H1 (cell line): ENCODE measurements around the gene ROBO2.

Experiments used
- CHD2 ChIP-seq: IDR thresholded peaks from 2 replicates; pipeline ENCODE4 v1.6.1; 2012; ENCODE audit warnings: low read length, improper control_type of control experiment
- CTCF ChIP-seq, 3 experiments: IDR thresholded peaks; 1 replicate in 2 of 3; 2 replicates in 1 of 3; pipeline versions ENCODE4 v1.5.1 to v1.6.1; 2011; ENCODE audit warnings: low read length in 3 of 3, mild to moderate bottlenecking in 3 of 3, inconsistent platforms in 2 of 3, low read depth in 1 of 3, moderate library complexity in 1 of 3; ENCODE audit not compliant: insufficient read depth in 1 of 3; ENCODE audit errors: control extremely low read depth in 1 of 3
- TF ChIP-seq, protein P1 (sequence below): IDR thresholded peaks from 2 replicates; pipeline ENCODE4 v1.6.1; 2012; ENCODE audit warnings: low read length, inconsistent platforms

DNA sequence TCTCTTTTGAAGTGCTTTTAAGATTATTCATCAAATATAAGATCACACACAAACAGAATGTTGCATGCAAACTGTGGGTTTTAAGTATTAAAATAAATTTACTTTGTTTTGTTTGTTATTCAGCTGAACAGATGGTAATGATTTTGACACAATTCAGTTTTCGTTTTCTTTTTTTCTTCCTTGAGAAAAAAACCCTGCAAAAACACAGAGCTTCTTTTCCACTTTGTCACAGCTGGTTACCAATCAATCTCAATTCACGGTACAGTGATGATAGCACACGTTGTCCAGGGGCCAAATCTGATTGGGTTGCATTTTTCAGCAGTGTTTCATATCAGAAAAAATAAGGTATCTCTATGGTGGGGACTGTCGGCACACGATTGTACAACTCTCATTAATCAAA is 473.6 kb downstream of the ROBO2 start:
- TF ChIP-seq CHD2 (no peak), CTCF (IDR thresholded peaks at IDR 0.05; ENCODE audit: control extremely low read depth in 1 of 3, insufficient read depth in 1 of 3, low read depth in 1 of 3, low read length in 3 of 3) (no peak)
- TF ChIP-seq, protein P1, sequence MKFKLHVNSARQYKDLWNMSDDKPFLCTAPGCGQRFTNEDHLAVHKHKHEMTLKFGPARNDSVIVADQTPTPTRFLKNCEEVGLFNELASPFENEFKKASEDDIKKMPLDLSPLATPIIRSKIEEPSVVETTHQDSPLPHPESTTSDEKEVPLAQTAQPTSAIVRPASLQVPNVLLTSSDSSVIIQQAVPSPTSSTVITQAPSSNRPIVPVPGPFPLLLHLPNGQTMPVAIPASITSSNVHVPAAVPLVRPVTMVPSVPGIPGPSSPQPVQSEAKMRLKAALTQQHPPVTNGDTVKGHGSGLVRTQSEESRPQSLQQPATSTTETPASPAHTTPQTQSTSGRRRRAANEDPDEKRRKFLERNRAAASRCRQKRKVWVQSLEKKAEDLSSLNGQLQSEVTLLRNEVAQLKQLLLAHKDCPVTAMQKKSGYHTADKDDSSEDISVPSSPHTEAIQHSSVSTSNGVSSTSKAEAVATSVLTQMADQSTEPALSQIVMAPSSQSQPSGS: no peak
